Measurements from ENCODE around the gene RNF215.
"Not testable (repeated sequence)": the region's sequence is repeated elsewhere in the genome, so short reads cannot be mapped to it uniquely, and the experiment has no call there.

RNF215 gene

DNA sequence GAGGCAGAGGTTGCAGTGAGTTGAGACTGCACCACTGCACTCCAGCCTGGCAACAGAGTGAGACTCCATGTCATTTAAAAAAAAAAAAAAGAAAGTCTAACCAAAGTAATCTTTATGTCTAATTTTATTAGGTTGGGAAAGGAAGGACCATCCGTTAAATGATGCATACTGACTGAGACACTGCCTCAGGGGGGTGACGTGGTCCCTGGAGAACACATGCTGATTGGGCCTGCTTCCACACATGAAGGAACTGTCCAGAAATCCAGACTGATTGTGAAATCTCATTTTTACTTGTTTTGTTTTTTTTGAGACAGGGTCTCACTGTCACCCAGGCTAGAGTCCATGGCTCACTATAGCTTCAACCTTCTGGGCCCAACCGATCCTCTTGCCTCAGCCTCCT, 36.0 kb downstream of the RNF215 start:
- no peak overlapping the region for H3K4me3 ChIP-seq (ENCODE audit: low read length)
- peaks cover 54% of the 10 kb centered on the region for H3K36me3 ChIP-seq (ENCODE audit: control insufficient read depth, insufficient read depth, low read length, severe bottlenecking)
- no peak overlapping the region for H3K9ac ChIP-seq (ENCODE audit: low read length)

GRCh38 chr22:30348809-30349208, 38.4 kb downstream of the RNF215 start:
- peak; percentile 84 for DNase-seq (ENCODE audit: low read depth)
- Histone ChIP-seq H3K27me3 (replicated peaks; ENCODE audit: control insufficient read depth, insufficient read depth, low read length) (no peaks in the 10 kb centered on the region), H3K36me3 (ENCODE audit: control insufficient read depth, insufficient read depth, low read length, severe bottlenecking) (peaks cover 78% of the 10 kb centered on the region), H3K4me1 (ENCODE audit: control insufficient read depth, insufficient read depth, low read length) (no peaks in the 10 kb centered on the region), H3K4me3 (ENCODE audit: low read length) (no peak overlapping the region), H3K9ac (ENCODE audit: low read length) (peak overlapping the region; percentile 1), H3K9me3 (ENCODE audit: control insufficient read depth, low read length) (no peaks in the 10 kb centered on the region)

More for the DNA sequence above, 36.0 kb downstream of the RNF215 start:
- DNase-seq (ENCODE audit: low read depth), result peak; percentile 34
- Histone ChIP-seq H3K27me3 (replicated peaks; ENCODE audit: control insufficient read depth, insufficient read depth, low read length) (no peaks in the 10 kb centered on the region), H3K4me1 (ENCODE audit: control insufficient read depth, insufficient read depth, low read length) (peaks cover 23% of the 10 kb centered on the region), H3K9me3 (ENCODE audit: control insufficient read depth, low read length) (no peaks in the 10 kb centered on the region)

DNA sequence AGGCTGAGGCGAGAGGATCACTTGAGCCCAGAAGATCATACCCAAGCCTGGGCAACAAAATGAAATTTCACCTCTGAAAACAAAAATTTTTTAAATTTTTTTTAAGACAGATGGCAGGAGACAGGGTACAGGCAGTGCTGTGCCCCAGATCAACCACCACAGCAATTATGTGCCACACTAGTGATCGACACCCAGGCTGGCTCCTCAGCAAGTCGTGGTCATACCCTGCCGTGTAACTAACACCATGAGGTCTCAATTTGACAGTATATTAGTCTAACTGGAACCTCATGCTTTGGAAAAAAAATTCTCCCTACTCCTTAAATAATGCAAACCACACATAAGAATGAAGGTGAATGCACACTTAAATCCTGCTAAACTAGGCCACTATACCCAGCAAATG, 38.8 kb downstream of the RNF215 start:
- DNase-seq (ENCODE audit: low read depth), result no peak
- H3K4me1 ChIP-seq (ENCODE audit: control insufficient read depth, insufficient read depth, low read length), result no peaks in the 10 kb centered on the region
- peaks cover 82% of the 10 kb centered on the region for H3K36me3 ChIP-seq (ENCODE audit: control insufficient read depth, insufficient read depth, low read length, severe bottlenecking)
- no peaks in the 10 kb centered on the region for H3K9me3 ChIP-seq (ENCODE audit: control insufficient read depth, low read length)
- H3K4me3 ChIP-seq (ENCODE audit: low read length), result no peak overlapping the region
- H3K9ac ChIP-seq (ENCODE audit: low read length), result peak overlapping the region; percentile 1
- no peaks in the 10 kb centered on the region for H3K27me3 ChIP-seq (replicated peaks; ENCODE audit: control insufficient read depth, insufficient read depth, low read length)

- Histone ChIP-seq H3K4me1 (ENCODE audit: control insufficient read depth, insufficient read depth, low read length) (peaks cover 8% of the 10 kb centered on the region), H3K9ac (ENCODE audit: low read length) (no peak overlapping the region), H3K27me3 (replicated peaks; ENCODE audit: control insufficient read depth, insufficient read depth, low read length) (no peaks in the 10 kb centered on the region), H3K9me3 (ENCODE audit: control insufficient read depth, low read length) (no peaks in the 10 kb centered on the region), H3K4me3 (ENCODE audit: low read length) (no peak overlapping the region), H3K36me3 (ENCODE audit: control insufficient read depth, insufficient read depth, low read length, severe bottlenecking) (peaks cover 84% of the 10 kb centered on the region)
- DNase-seq (ENCODE audit: low read depth), result no peak
These were observed 39.8 kb downstream of the RNF215 start for GRCh38 chr22:30347255-30347892.

DNA sequence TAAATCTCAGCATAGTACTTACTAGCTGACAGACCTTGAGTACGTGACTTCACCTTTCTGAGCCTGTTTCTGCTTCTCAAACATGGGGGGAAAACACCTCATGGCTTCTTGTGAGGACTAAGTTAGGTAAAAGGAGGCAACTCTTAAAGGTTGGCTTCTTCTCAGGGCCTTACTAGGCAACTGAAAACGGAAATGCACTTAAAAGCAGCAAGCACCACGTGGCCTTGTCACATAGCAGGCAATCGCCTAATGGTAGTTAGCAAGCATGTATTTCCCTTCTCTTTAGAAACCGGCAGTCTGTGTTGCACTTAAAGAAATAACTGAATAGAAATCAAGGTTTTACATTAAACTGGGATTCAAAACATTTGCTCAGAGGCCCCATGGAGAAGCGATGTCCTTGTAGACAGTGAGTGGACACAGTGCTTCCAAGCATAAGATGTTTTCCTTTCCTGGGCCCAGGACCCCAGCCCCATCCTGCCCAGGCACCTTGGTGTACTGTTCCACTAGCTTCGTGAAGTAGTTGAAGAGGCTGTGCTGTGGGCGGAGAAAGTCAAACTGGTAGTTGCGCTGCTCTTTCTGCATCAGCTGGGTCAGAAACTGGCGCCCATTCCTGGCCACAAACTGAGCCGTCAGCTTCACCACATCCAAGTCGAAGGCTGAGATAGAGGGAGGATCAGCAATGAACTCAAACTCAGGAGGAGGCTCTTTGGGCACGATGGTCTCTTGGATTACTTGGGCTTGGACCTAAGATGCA, 42.6 kb downstream of the RNF215 start:
- DNase-seq (ENCODE audit: low read depth), result no peak
- Histone ChIP-seq H3K4me1 (ENCODE audit: control insufficient read depth, insufficient read depth, low read length) (peaks cover 27% of the 10 kb centered on the region), H3K4me3 (ENCODE audit: low read length) (no peak overlapping the region), H3K27me3 (replicated peaks; ENCODE audit: control insufficient read depth, insufficient read depth, low read length) (no peaks in the 10 kb centered on the region), H3K9me3 (ENCODE audit: control insufficient read depth, low read length) (no peaks in the 10 kb centered on the region), H3K36me3 (ENCODE audit: control insufficient read depth, insufficient read depth, low read length, severe bottlenecking) (peaks cover 82% of the 10 kb centered on the region), H3K9ac (ENCODE audit: low read length) (no peak overlapping the region)

- H3K36me3 ChIP-seq (ENCODE audit: control insufficient read depth, insufficient read depth, low read length, severe bottlenecking), result peaks cover 96% of the 10 kb centered on the region
- H3K9ac ChIP-seq (ENCODE audit: low read length), result peak overlapping the region; percentile 62
These were observed 46.1 kb downstream of the RNF215 start for GRCh38 chr22:30340911-30341685.

DNA sequence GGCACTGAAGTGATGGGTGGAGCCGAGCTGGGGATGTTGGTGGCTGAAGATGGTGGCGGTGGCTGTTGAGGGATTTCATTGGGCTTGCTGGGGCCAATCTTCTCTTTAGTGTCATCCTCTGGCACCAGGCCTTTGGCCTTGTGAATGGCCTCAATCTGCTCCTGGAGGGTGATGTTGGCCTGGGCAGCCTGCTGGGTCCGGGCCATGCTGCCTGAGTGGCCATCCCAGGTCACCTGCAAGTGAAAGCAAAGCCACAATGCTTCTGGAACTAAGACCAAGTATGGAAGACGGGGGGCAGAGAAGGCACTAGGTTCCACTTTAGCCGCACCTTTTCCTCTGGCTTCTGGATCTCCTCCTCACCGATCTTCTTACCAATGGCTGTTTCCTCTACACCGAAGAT, 48.4 kb downstream of the RNF215 start:
- Histone ChIP-seq H3K4me1 (ENCODE audit: control insufficient read depth, insufficient read depth, low read length) (peaks cover 40% of the 10 kb centered on the region), H3K9ac (ENCODE audit: low read length) (no peak overlapping the region), H3K4me3 (ENCODE audit: low read length) (no peak overlapping the region), H3K27me3 (replicated peaks; ENCODE audit: control insufficient read depth, insufficient read depth, low read length) (no peaks in the 10 kb centered on the region), H3K36me3 (ENCODE audit: control insufficient read depth, insufficient read depth, low read length, severe bottlenecking) (peaks cover 96% of the 10 kb centered on the region), H3K9me3 (ENCODE audit: control insufficient read depth, low read length) (no peaks in the 10 kb centered on the region)
- no peak for DNase-seq (ENCODE audit: low read depth)

More at GRCh38 chr22:30340911-30341685, 46.1 kb downstream of the RNF215 start:
- H3K4me1 ChIP-seq (ENCODE audit: control insufficient read depth, insufficient read depth, low read length), result peaks cover 40% of the 10 kb centered on the region
- H3K4me3 ChIP-seq (ENCODE audit: low read length), result no peak overlapping the region
- no peaks in the 10 kb centered on the region for H3K9me3 ChIP-seq (ENCODE audit: control insufficient read depth, low read length)
- DNase-seq (ENCODE audit: low read depth), result no peak
- H3K27me3 ChIP-seq (replicated peaks; ENCODE audit: control insufficient read depth, insufficient read depth, low read length), result no peaks in the 10 kb centered on the region

DNA sequence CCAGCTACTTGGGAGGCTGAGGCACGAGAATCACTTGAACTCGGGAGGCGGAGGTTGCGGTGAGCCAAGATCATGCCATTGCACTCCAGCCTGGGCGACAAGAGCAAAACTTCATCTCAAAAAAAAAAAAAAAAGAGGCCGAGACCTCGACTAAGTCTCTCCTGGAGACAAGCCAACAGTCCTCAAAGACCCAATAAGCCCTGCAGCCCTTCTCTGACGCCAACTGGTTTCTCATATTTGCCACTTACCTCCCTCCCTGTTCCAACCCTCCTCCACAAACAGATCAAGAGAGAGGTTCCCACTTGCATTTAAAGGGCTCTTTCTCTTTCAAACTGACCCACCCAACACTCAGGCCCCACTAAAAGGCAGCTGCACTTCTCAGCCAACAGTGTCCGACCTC, 48.9 kb downstream of the RNF215 start:
- Histone ChIP-seq H3K4me1 (ENCODE audit: control insufficient read depth, insufficient read depth, low read length) (peaks cover 40% of the 10 kb centered on the region), H3K36me3 (ENCODE audit: control insufficient read depth, insufficient read depth, low read length, severe bottlenecking) (peaks cover 96% of the 10 kb centered on the region)
- not testable (repeated sequence) for DNase-seq (ENCODE audit: low read depth); H3K4me3 ChIP-seq (ENCODE audit: low read length); H3K27me3 ChIP-seq (replicated peaks; ENCODE audit: control insufficient read depth, insufficient read depth, low read length); H3K9me3 ChIP-seq (ENCODE audit: control insufficient read depth, low read length); H3K9ac ChIP-seq (ENCODE audit: low read length)

GRCh38 chr22:30337461-30337778, 49.8 kb downstream of the RNF215 start:
- H3K36me3 ChIP-seq (ENCODE audit: control insufficient read depth, insufficient read depth, low read length, severe bottlenecking), result peaks cover 96% of the 10 kb centered on the region
- no peaks in the 10 kb centered on the region for H3K9me3 ChIP-seq (ENCODE audit: control insufficient read depth, low read length)
- no peak overlapping the region for H3K4me3 ChIP-seq (ENCODE audit: low read length)
- H3K4me1 ChIP-seq (ENCODE audit: control insufficient read depth, insufficient read depth, low read length), result peaks cover 33% of the 10 kb centered on the region
- H3K9ac ChIP-seq (ENCODE audit: low read length), result peak overlapping the region; percentile 40
- DNase-seq (ENCODE audit: low read depth), result no peak
- no peaks in the 10 kb centered on the region for H3K27me3 ChIP-seq (replicated peaks; ENCODE audit: control insufficient read depth, insufficient read depth, low read length)

- Histone ChIP-seq H3K4me1 (ENCODE audit: control insufficient read depth, insufficient read depth, low read length) (peaks cover 28% of the 10 kb centered on the region), H3K4me3 (ENCODE audit: low read length) (no peak overlapping the region), H3K27me3 (replicated peaks; ENCODE audit: control insufficient read depth, insufficient read depth, low read length) (no peaks in the 10 kb centered on the region), H3K36me3 (ENCODE audit: control insufficient read depth, insufficient read depth, low read length, severe bottlenecking) (peaks cover 95% of the 10 kb centered on the region), H3K9ac (ENCODE audit: low read length) (peak overlapping the region; percentile 40), H3K9me3 (ENCODE audit: control insufficient read depth, low read length) (no peaks in the 10 kb centered on the region)
- DNase-seq (ENCODE audit: low read depth), result no peak
These were observed 50.3 kb downstream of the RNF215 start for GRCh38 chr22:30336752-30337460.

DNA sequence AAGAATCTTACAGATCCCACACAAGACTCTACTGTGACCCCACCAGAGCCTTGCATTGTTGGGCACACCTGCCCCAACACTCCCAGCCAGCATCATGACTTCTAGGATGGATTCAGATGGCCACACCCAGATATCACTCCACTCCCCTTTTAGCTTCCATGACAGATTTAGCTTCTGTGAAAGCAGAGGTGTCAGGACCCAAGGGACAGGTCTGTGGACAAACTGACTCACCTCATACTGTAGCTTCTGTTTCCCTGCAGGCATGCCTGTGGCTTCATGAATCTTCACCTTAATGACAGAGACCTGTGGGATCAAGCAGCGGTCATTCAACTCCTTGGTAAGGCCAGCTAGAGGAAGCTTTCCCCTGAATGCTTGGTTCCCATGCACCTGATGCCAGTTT, 52.0 kb downstream of the RNF215 start:
- no peak overlapping the region for H3K4me3 ChIP-seq (ENCODE audit: low read length)
- H3K9me3 ChIP-seq (ENCODE audit: control insufficient read depth, low read length), result no peaks in the 10 kb centered on the region
- H3K36me3 ChIP-seq (ENCODE audit: control insufficient read depth, insufficient read depth, low read length, severe bottlenecking), result peaks cover 93% of the 10 kb centered on the region
- peaks cover 15% of the 10 kb centered on the region for H3K4me1 ChIP-seq (ENCODE audit: control insufficient read depth, insufficient read depth, low read length)
- DNase-seq (ENCODE audit: low read depth), result no peak
- H3K27me3 ChIP-seq (replicated peaks; ENCODE audit: control insufficient read depth, insufficient read depth, low read length), result no peaks in the 10 kb centered on the region
- no peak overlapping the region for H3K9ac ChIP-seq (ENCODE audit: low read length)

Data from adipocyte (in vitro differentiated cells).